Stomach (tissue), 9 donors: Measurements from ENCODE around the gene ARX. TPM values are rescaled to one million over a fixed set of nuclear protein-coding genes. Genes with fewer than 3 reads are reported as not detected.

Experiments
- DNase-seq, 2 donors: peaks; one replicate each; pipeline versions ENCODE4 v3.0.0 to v3.0.0-alpha.2; 2013 to 2019
- H3K27ac ChIP-seq, 5 donors: fragments of 200-600 bp in 4 of 5; sonication (generic) in 4 of 5; one replicate each; pipeline ENCODE4 v1.5.1; 2013 to 2019; ENCODE audit warnings: mild to moderate bottlenecking in 1 of 5, moderate library complexity in 1 of 5
- H3K27me3 ChIP-seq, 3 donors: fragments of 200-600 bp; sonication (generic); one replicate each; pipeline ENCODE4 v1.5.1; 2017 to 2019; ENCODE audit warnings: mixed run types in 1 of 3
- H3K36me3 ChIP-seq, 4 donors: fragments of 200-600 bp; sonication (generic); 1 replicate in 3 of 4; 2 replicates in 1 of 4; pipeline ENCODE4 v1.5.1; 2016 to 2019
- H3K4me1 ChIP-seq, 4 donors: fragments of 200-600 bp; sonication (generic); one replicate each; pipeline ENCODE4 v1.5.1; 2016 to 2019
- H3K4me3 ChIP-seq, 4 donors: fragments of 200-600 bp; sonication (generic) in 3 of 4; one replicate each; pipeline ENCODE4 v1.5.1; 2016 to 2019; ENCODE audit warnings: mild to moderate bottlenecking in 1 of 4
- H3K9me3 ChIP-seq, 4 donors: fragments of 200-600 bp; sonication (generic); one replicate each; pipeline ENCODE4 v1.5.1; 2016 to 2019
- CTCF ChIP-seq, 7 experiments: fragments of 450-650 bp in 4 of 7; fragments of 200-600 bp in 3 of 7; sonication (generic) in 3 of 7; IDR thresholded peaks; one replicate each; pipeline ENCODE4 v1.5.1; 2016 to 2019; ENCODE audit warnings: antibody characterized with exemption in 7 of 7, control low read depth in 2 of 7, mild to moderate bottlenecking in 1 of 7
- EP300 ChIP-seq: sonication (generic); formaldehyde crosslinking; IDR thresholded peaks from one replicate; pipeline ENCODE4 v1.6.1; 2017; ENCODE audit warnings: antibody characterized with exemption
- POLR2A ChIP-seq, 4 donors: fragments of 450-650 bp; IDR thresholded peaks; one replicate each; pipeline ENCODE4 v1.6.1; 2016; ENCODE audit warnings: antibody characterized with exemption in 4 of 4, control low read depth in 2 of 4, mild to moderate bottlenecking in 1 of 4, moderate library complexity in 1 of 4
- POLR2AphosphoS5 ChIP-seq, 3 donors: sonication (generic); formaldehyde crosslinking; IDR thresholded peaks; one replicate each; pipeline ENCODE4 v1.6.1; 2016; ENCODE audit warnings: antibody characterized with exemption in 3 of 3
- WGBS, 5 donors: extraction: QIAGEN DNeasy Blood & Tissue Kit in 3 of 5; methylation state at CpG; one replicate each; pipeline versions ENCODE4 v1.1.5 to v1.1.7; 2013 to 2018; 5-methylcytosine and 5-hydroxymethylcytosine counted together
- intact Hi-C: fragments of 100-400 bp; cut with DNase I; formaldehyde crosslinking; loops from one replicate; pipeline ENCODE4 v1.15.1; 2023; ENCODE audit warnings: low total_unique reads
- polyA plus RNA-seq, 3 donors: library from polyadenylated mRNA; stranded (reverse); fragments of 200-250 nt; gene quantifications; one replicate each; pipeline ENCODE4 v1.2.3, GENCODE V29; 2013
- total RNA-seq, 5 donors: library from RNA; depleted of rRNA; stranded (reverse); fragments of >200 nt; gene quantifications; one replicate each; pipeline versions ENCODE4 v1.1.0 to v1.2.3, GENCODE V29; 2014 to 2016
- donor health status: healthy with polysubstance abuse.
- donor health status: Bipolar disorder and iron deficiency.
- donor health status: healthy.

The ARX gene
- total and polyA plus RNA-seq, 8 donors = 0.18 to 1.8 (median 0.58) TPM; not detected in 1

GRCh38 chrX:24990535-24990934 is 25.2 kb downstream of the ARX start:
- Histone ChIP-seq H3K27ac (no peak overlapping the region), H3K27me3 (no peaks in the 10 kb centered on the region), H3K4me1 (no peaks in the 10 kb centered on the region), H3K9me3 (no peaks in the 10 kb centered on the region), H3K36me3 (peaks cover 0 to 4% (median 0%) of the 10 kb centered on the region in 4 donors), H3K4me3 (no peak overlapping the region)
- intact Hi-C loops = no loop called here
- 57 to 91% (median 77%) methylated on average over 8 of the region's 8 CpGs for WGBS, 5 donors
- peak in 1 of 2 donors; percentile 19 for DNase-seq
- TF ChIP-seq POLR2A (IDR thresholded peaks at IDR 0.05) (no peak), EP300 (no peak), CTCF (IDR thresholded peaks at IDR 0.05) (no peak), POLR2AphosphoS5 (IDR thresholded peaks at IDR 0.05) (no peak)

- Histone ChIP-seq H3K27me3 (no peaks in the 10 kb centered on the region), H3K27ac (no peak overlapping the region), H3K4me3 (no peak overlapping the region), H3K36me3 (no peaks in the 10 kb centered on the region), H3K9me3 (no peaks in the 10 kb centered on the region), H3K4me1 (no peaks in the 10 kb centered on the region)
- no peak for DNase-seq
- intact Hi-C loops = no loop called here
- TF ChIP-seq POLR2A (IDR thresholded peaks at IDR 0.05) (no peak), CTCF (IDR thresholded peaks at IDR 0.05) (no peak), EP300 (no peak), POLR2AphosphoS5 (IDR thresholded peaks at IDR 0.05) (no peak)
- WGBS, 5 donors = 61 to 88% (median 74%) methylated on average over 4 of the region's 4 CpGs
Measured at GRCh38 chrX:24988314-24988713, 27.5 kb downstream of the ARX start.

GRCh38 chrX:24987731-24988130 is 28.0 kb downstream of the ARX start:
- 70 to 98% (median 93%) methylated on average over 4 of the region's 4 CpGs for WGBS, 5 donors
- no peak for TF ChIP-seq POLR2A (IDR thresholded peaks at IDR 0.05)
- no peak for TF ChIP-seq POLR2AphosphoS5 (IDR thresholded peaks at IDR 0.05)
- no peak for TF ChIP-seq CTCF (IDR thresholded peaks at IDR 0.05)
- no peak for TF ChIP-seq EP300
- Histone ChIP-seq H3K36me3 (no peaks in the 10 kb centered on the region), H3K4me3 (no peak overlapping the region), H3K4me1 (no peaks in the 10 kb centered on the region), H3K27ac (no peak overlapping the region), H3K9me3 (no peaks in the 10 kb centered on the region), H3K27me3 (no peaks in the 10 kb centered on the region)
- DNase-seq = no peak
- intact Hi-C loops = no loop called here

- no peak overlapping the region for H3K4me3 ChIP-seq
- no peaks in the 10 kb centered on the region for H3K4me1 ChIP-seq
- no peak overlapping the region for H3K27ac ChIP-seq
- peaks cover 0 to 2% (median 0%) of the 10 kb centered on the region in 3 donors for H3K27me3 ChIP-seq
- no peak for DNase-seq
- TF ChIP-seq POLR2AphosphoS5 (IDR thresholded peaks at IDR 0.05) (no peak), POLR2A (IDR thresholded peaks at IDR 0.05) (no peak), EP300 (no peak), CTCF (IDR thresholded peaks at IDR 0.05) (no peak)
- 65 to 95% (median 86%) methylated on average over 1 of the region's 1 CpG for WGBS, 5 donors
- H3K36me3 ChIP-seq = no peaks in the 10 kb centered on the region
- intact Hi-C loops = no loop called here
- no peaks in the 10 kb centered on the region for H3K9me3 ChIP-seq
Measured at GRCh38 chrX:24985120-24985519, 30.6 kb downstream of the ARX start.
